Liver (tissue), 9 donors: ENCODE data around the gene SLC25A34. TPM values are rescaled to one million over a fixed set of nuclear protein-coding genes. Genes with fewer than 3 reads are reported as not detected.

Experiments used
- DNase-seq: peaks from one replicate; pipeline ENCODE4 v3.0.0-alpha.2; 2017; ENCODE audit warnings: low spot score
- H3K27ac ChIP-seq, 2 donors: one replicate each; pipeline ENCODE4 v1.7.0; 2013; ENCODE audit warnings: inconsistent platforms in 2 of 2, low read length in 2 of 2, control low read depth in 1 of 2, low read depth in 1 of 2, mild to moderate bottlenecking in 1 of 2
- H3K27me3 ChIP-seq, 4 donors: one replicate each; pipeline versions ENCODE4 v1.6.1 to v1.7.0; 2013; ENCODE audit warnings: low read length in 3 of 4, inconsistent platforms in 1 of 4, mild to moderate bottlenecking in 1 of 4, moderate library complexity in 1 of 4; ENCODE audit not compliant: control insufficient read depth in 4 of 4, insufficient read depth in 4 of 4
- H3K36me3 ChIP-seq, 4 donors: one replicate each; pipeline versions ENCODE4 v1.6.1 to v1.7.0; 2013; ENCODE audit warnings: low read length in 3 of 4, mild to moderate bottlenecking in 3 of 4, low read depth in 1 of 4, moderate library complexity in 1 of 4; ENCODE audit not compliant: control insufficient read depth in 4 of 4, insufficient read depth in 3 of 4
- H3K4me1 ChIP-seq, 4 donors: one replicate each; pipeline versions ENCODE4 v1.6.1 to v1.7.0; 2013; ENCODE audit warnings: low read length in 3 of 4, mild to moderate bottlenecking in 3 of 4, moderate library complexity in 1 of 4; ENCODE audit not compliant: control insufficient read depth in 4 of 4, insufficient read depth in 4 of 4
- H3K4me3 ChIP-seq, 3 donors: one replicate each; pipeline versions ENCODE4 v1.6.1 to v1.7.0; 2013; ENCODE audit warnings: low read length in 3 of 3, control low read depth in 1 of 3, low read depth in 1 of 3, mild to moderate bottlenecking in 1 of 3
- H3K9ac ChIP-seq, 2 donors: one replicate each; pipeline ENCODE4 v1.7.0; 2013; ENCODE audit warnings: low read length in 2 of 2, mild to moderate bottlenecking in 2 of 2, moderate library complexity in 2 of 2, control low read depth in 1 of 2, low read depth in 1 of 2
- H3K9me3 ChIP-seq, 4 donors: one replicate each; pipeline versions ENCODE4 v1.6.1 to v1.7.0; 2013; ENCODE audit warnings: low read length in 3 of 4; ENCODE audit not compliant: control insufficient read depth in 4 of 4
- EGR1 ChIP-seq, 2 donors: IDR thresholded peaks; 2 replicates each; pipeline ENCODE4 v1.6.1; 2016 to 2018; ENCODE audit warnings: antibody characterized with exemption in 2 of 2, low read depth in 2 of 2
- FOXA1 ChIP-seq: IDR thresholded peaks from 2 replicates; pipeline ENCODE4 v1.6.1; 2016; ENCODE audit warnings: antibody characterized with exemption
- FOXA2 ChIP-seq: IDR thresholded peaks from 2 replicates; pipeline ENCODE4 v1.6.1; 2016; ENCODE audit warnings: antibody characterized with exemption
- GABPA ChIP-seq, 2 donors: IDR thresholded peaks in 1 of 2; conservative IDR thresholded peaks in 1 of 2; 2 replicates each; pipeline ENCODE4 v1.6.1; 2016; ENCODE audit warnings: antibody characterized with exemption in 2 of 2, mild to moderate bottlenecking in 1 of 2, moderate library complexity in 1 of 2
- HNF4A ChIP-seq, 2 donors: conservative IDR thresholded peaks; 2 replicates each; pipeline ENCODE4 v1.6.1; 2016; ENCODE audit warnings: antibody characterized with exemption in 2 of 2, mild to moderate bottlenecking in 2 of 2
- HNF4G ChIP-seq: IDR thresholded peaks from 2 replicates; pipeline ENCODE4 v1.6.1; 2016; ENCODE audit warnings: antibody characterized with exemption
- JUND ChIP-seq, 2 donors: IDR thresholded peaks; 2 replicates each; pipeline ENCODE4 v1.6.1; 2016; ENCODE audit warnings: antibody characterized with exemption in 2 of 2
- NR2F2 ChIP-seq: IDR thresholded peaks from 2 replicates; pipeline ENCODE4 v1.6.1; 2016; ENCODE audit warnings: antibody characterized with exemption
- RXRA ChIP-seq, 2 donors: IDR thresholded peaks; 2 replicates each; pipeline ENCODE4 v1.6.1; 2017 to 2018; ENCODE audit warnings: antibody characterized with exemption in 2 of 2, mild to moderate bottlenecking in 1 of 2
- SP1 ChIP-seq: IDR thresholded peaks from 2 replicates; pipeline ENCODE4 v1.6.1; 2018; ENCODE audit warnings: antibody characterized with exemption, mild to moderate bottlenecking
- YY1 ChIP-seq: IDR thresholded peaks from 2 replicates; pipeline ENCODE4 v1.6.1; 2016; ENCODE audit warnings: antibody characterized with exemption, mild to moderate bottlenecking
- WGBS: extraction: QIAGEN DNeasy Blood & Tissue Kit; methylation state at CpG from one replicate; pipeline ENCODE4 v1.1.7; 2013; 5-methylcytosine and 5-hydroxymethylcytosine counted together
- polyA plus RNA-seq, 2 donors: library from polyadenylated mRNA; stranded (reverse) in 1 of 2; unstranded in 1 of 2; fragments of 200-250 nt in 1 of 2; fragments of >200 nt in 1 of 2; fragmentation: Nextera tagmentation in 1 of 2; extraction: Ambion mirVana in 1 of 2; gene quantifications; one replicate each; pipeline versions ENCODE4 v1.2.1 to v1.2.3, GENCODE V29; 2013 to 2015
- total RNA-seq, 2 donors: library from RNA; depleted of rRNA; stranded (reverse); fragments of >200 nt; gene quantifications; one replicate each; pipeline ENCODE4 v1.2.3, GENCODE V29; 2014
- TF ChIP-seq, protein P1 (sequence below): IDR thresholded peaks from 2 replicates; pipeline ENCODE4 v1.6.1; 2016; ENCODE audit warnings: antibody characterized with exemption
- TF ChIP-seq, protein P2 (sequence below): fragments of 150-350 bp; IDR thresholded peaks from 2 replicates; pipeline ENCODE4 v1.5.1; 2017; ENCODE audit warnings: improper control_type of control experiment, low read depth, low read length; ENCODE audit not compliant: missing input control
- TF ChIP-seq, protein P3 (sequence below): IDR thresholded peaks from 2 replicates; pipeline ENCODE4 v1.6.1; 2016; ENCODE audit warnings: antibody characterized with exemption, mild to moderate bottlenecking
- TF ChIP-seq, protein P4 (sequence below): IDR thresholded peaks from 2 replicates; pipeline ENCODE4 v1.6.1; 2016; ENCODE audit warnings: antibody characterized with exemption
- TF ChIP-seq, protein P5 (sequence below): IDR thresholded peaks from 2 replicates; pipeline ENCODE4 v1.6.1; 2016; ENCODE audit warnings: antibody characterized with exemption
- donor health status: healthy.
- donor health status: healthy.
- donor health status: healthy.
- donor health status: healthy.
- donor health status: healthy.

Gene SLC25A34
- total and polyA plus RNA-seq, 4 donors: 0.79 to 7.3 (median 2.4) TPM

DNA sequence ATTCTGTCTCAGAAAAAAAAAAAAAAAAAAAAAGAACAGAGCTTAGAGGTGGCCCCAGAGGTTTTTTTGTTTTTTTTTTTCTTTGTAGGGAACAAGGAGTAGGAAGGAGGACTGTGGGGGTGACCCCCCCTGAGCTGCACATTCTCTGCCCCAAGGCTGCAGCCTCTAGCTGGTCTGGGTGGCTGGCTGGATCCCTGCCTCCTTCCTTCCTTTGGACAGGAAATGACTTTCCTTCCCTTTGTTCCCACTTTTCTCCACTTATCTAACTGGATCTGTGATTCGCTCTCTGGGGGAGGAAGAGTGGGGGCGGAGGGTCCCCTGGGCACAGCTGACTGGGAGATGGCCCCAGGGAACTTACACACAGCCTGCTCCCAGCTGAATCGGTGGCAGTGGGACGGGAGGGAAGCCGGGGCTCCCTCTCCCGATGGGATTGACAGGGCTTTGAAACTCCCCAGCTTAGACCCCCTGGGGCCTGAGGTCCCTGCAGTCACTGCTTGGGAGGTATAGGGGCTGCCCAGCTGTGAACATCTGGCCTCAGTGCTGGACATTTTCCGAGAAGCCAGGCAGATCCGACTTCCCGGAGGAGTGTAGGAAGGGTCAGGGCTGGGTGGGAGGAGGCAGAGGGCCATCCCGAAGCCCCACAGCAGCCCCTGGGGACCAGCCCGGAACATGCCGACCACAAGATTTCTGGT, 24.6 kb downstream of the SLC25A34 start:
- H3K9ac ChIP-seq: no peak overlapping the region
- peak overlapping the region; percentile 37 to 63 for H3K27ac ChIP-seq
- DNase-seq: no peak

DNA sequence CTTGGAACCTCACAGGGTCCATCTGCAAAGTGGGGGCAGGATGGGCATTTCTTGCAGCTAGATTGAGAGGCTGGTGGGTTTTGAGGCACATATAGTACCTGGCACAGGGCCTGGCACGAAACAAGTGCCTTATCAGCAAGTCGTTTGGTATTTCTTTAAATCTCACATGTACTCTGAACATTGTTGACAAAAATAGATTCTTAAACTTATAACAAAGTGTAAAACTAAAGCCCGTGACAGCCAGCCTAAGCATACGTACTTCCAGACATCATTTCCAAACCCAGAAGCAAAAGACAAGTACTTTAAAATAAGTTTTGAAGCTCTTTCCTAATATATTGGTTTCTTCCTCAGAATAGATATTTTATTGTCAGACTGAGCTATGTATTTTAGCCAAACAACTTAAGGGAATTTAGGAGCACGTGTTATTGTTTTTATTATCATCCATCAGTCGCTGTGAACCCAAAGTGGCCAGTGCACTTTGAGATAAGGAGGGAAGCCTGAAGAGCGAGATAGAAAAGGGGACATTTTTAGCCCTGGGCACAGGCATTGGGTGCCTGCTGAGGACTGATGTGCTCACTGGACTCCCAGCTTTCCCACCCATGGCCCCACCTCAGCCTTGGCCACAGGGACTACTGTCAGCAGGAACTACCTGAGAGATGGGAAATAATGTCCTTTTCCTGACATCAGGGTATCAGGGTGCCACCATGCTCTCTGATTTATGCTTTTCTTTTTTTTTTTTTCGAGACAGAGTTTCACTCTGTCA, 25.5 kb downstream of the SLC25A34 start:
- Histone ChIP-seq H3K27ac (peak overlapping the region in 1 of 2 donors; percentile 63), H3K4me1 (peaks cover 0 to 6% (median 5%) of the 10 kb centered on the region in 4 donors), H3K27me3 (no peaks in the 10 kb centered on the region), H3K4me3 (no peak overlapping the region), H3K9ac (no peak overlapping the region), H3K36me3 (peaks cover 0 to 4% (median 0%) of the 10 kb centered on the region in 4 donors), H3K9me3 (no peaks in the 10 kb centered on the region)
- 75% methylated on average over 8 of the region's 8 CpGs for WGBS
- DNase-seq: no peak
- TF ChIP-seq, protein P1, sequence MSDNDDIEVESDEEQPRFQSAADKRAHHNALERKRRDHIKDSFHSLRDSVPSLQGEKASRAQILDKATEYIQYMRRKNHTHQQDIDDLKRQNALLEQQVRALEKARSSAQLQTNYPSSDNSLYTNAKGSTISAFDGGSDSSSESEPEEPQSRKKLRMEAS: no peak
- TF ChIP-seq HNF4G (no peak), EGR1 (IDR thresholded peaks at IDR 0.05; ENCODE audit: low read depth in 2 of 2) (no peak), FOXA2 (no peak), RXRA (IDR thresholded peaks at IDR 0.05) (no peak), JUND (IDR thresholded peaks at IDR 0.05) (no peak), HNF4A (conservative IDR thresholded peaks at IDR 0.05) (no peak), SP1 (no peak), NR2F2 (no peak)
- TF ChIP-seq, protein P2, sequence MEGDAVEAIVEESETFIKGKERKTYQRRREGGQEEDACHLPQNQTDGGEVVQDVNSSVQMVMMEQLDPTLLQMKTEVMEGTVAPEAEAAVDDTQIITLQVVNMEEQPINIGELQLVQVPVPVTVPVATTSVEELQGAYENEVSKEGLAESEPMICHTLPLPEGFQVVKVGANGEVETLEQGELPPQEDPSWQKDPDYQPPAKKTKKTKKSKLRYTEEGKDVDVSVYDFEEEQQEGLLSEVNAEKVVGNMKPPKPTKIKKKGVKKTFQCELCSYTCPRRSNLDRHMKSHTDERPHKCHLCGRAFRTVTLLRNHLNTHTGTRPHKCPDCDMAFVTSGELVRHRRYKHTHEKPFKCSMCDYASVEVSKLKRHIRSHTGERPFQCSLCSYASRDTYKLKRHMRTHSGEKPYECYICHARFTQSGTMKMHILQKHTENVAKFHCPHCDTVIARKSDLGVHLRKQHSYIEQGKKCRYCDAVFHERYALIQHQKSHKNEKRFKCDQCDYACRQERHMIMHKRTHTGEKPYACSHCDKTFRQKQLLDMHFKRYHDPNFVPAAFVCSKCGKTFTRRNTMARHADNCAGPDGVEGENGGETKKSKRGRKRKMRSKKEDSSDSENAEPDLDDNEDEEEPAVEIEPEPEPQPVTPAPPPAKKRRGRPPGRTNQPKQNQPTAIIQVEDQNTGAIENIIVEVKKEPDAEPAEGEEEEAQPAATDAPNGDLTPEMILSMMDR: no peak
- TF ChIP-seq, protein P3, sequence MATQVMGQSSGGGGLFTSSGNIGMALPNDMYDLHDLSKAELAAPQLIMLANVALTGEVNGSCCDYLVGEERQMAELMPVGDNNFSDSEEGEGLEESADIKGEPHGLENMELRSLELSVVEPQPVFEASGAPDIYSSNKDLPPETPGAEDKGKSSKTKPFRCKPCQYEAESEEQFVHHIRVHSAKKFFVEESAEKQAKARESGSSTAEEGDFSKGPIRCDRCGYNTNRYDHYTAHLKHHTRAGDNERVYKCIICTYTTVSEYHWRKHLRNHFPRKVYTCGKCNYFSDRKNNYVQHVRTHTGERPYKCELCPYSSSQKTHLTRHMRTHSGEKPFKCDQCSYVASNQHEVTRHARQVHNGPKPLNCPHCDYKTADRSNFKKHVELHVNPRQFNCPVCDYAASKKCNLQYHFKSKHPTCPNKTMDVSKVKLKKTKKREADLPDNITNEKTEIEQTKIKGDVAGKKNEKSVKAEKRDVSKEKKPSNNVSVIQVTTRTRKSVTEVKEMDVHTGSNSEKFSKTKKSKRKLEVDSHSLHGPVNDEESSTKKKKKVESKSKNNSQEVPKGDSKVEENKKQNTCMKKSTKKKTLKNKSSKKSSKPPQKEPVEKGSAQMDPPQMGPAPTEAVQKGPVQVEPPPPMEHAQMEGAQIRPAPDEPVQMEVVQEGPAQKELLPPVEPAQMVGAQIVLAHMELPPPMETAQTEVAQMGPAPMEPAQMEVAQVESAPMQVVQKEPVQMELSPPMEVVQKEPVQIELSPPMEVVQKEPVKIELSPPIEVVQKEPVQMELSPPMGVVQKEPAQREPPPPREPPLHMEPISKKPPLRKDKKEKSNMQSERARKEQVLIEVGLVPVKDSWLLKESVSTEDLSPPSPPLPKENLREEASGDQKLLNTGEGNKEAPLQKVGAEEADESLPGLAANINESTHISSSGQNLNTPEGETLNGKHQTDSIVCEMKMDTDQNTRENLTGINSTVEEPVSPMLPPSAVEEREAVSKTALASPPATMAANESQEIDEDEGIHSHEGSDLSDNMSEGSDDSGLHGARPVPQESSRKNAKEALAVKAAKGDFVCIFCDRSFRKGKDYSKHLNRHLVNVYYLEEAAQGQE: no peak
- TF ChIP-seq, protein P4, sequence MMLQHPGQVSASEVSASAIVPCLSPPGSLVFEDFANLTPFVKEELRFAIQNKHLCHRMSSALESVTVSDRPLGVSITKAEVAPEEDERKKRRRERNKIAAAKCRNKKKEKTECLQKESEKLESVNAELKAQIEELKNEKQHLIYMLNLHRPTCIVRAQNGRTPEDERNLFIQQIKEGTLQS: no peak

More for the DNA sequence above, 24.6 kb downstream of the SLC25A34 start:
- H3K4me1 ChIP-seq: peaks cover 0 to 6% (median 5%) of the 10 kb centered on the region in 4 donors
- no peaks in the 10 kb centered on the region for H3K9me3 ChIP-seq
- H3K36me3 ChIP-seq: peaks cover 0 to 4% (median 0%) of the 10 kb centered on the region in 4 donors
- no peak for TF ChIP-seq YY1
- no peak for TF ChIP-seq SP1
- TF ChIP-seq FOXA1: no peak
- TF ChIP-seq, protein P1: no peak
- TF ChIP-seq, protein P5, sequence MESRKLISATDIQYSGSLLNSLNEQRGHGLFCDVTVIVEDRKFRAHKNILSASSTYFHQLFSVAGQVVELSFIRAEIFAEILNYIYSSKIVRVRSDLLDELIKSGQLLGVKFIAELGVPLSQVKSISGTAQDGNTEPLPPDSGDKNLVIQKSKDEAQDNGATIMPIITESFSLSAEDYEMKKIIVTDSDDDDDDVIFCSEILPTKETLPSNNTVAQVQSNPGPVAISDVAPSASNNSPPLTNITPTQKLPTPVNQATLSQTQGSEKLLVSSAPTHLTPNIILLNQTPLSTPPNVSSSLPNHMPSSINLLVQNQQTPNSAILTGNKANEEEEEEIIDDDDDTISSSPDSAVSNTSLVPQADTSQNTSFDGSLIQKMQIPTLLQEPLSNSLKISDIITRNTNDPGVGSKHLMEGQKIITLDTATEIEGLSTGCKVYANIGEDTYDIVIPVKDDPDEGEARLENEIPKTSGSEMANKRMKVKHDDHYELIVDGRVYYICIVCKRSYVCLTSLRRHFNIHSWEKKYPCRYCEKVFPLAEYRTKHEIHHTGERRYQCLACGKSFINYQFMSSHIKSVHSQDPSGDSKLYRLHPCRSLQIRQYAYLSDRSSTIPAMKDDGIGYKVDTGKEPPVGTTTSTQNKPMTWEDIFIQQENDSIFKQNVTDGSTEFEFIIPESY: no peak
- TF ChIP-seq GABPA (IDR thresholded peaks at IDR 0.05 in 1 of 2, conservative IDR thresholded peaks at IDR 0.05 in 1 of 2): no peak
- 66% methylated on average over 12 of the region's 12 CpGs for WGBS
- H3K27me3 ChIP-seq: no peaks in the 10 kb centered on the region
- H3K4me3 ChIP-seq: no peak overlapping the region
